Large intestine (tissue), 3 donors: ENCODE measurements around the gene FGF14. TPM values are rescaled to one million over a fixed set of nuclear protein-coding genes. Genes with fewer than 3 reads are reported as not detected.
A peak's percentile ranks its signal among the peaks of the same experiment; 100 is the strongest.

ENCODE experiments used
- DNase-seq, 2 donors: peaks; one replicate each; pipeline versions ENCODE4 v3.0.0 to v3.0.0-alpha.2; 2013
- H3K27ac ChIP-seq: one replicate; pipeline ENCODE4 v1.5.1; 2013; ENCODE audit warnings: low read length
- H3K27me3 ChIP-seq: 2 replicates; pipeline ENCODE4 v1.6.1; 2013; ENCODE audit warnings: low read length; ENCODE audit not compliant: control insufficient read depth, insufficient read depth
- H3K36me3 ChIP-seq: 2 replicates; pipeline ENCODE4 v1.6.1; 2013; ENCODE audit warnings: low read length; ENCODE audit not compliant: control insufficient read depth, insufficient read depth
- H3K4me1 ChIP-seq: one replicate; pipeline ENCODE4 v1.6.1; 2013; ENCODE audit warnings: low read length; ENCODE audit not compliant: control insufficient read depth, insufficient read depth
- H3K4me3 ChIP-seq: one replicate; pipeline ENCODE4 v1.5.1; 2013; ENCODE audit warnings: low read length
- H3K9me3 ChIP-seq: one replicate; pipeline ENCODE4 v1.6.1; 2013; ENCODE audit warnings: mild to moderate bottlenecking, low read depth, low read length, moderate library complexity; ENCODE audit not compliant: control insufficient read depth
- WGBS: methylation state at CpG from one replicate; pipeline ENCODE4 v1.1.5; 2013; ENCODE audit warnings: low lambda C conversion rate; ENCODE audit not compliant: insufficient coverage; 5-methylcytosine and 5-hydroxymethylcytosine counted together
- polyA plus RNA-seq: library from polyadenylated mRNA; unstranded; fragments of 120-200 nt; gene quantifications from one replicate; pipeline ENCODE4 v1.2.1, GENCODE V29; 2013

The FGF14 gene
- polyA plus RNA-seq, 1 donor, result 2.1 TPM

- DNase-seq, result no peak
- WGBS, result 86% methylated on average over 1 of the region's 1 CpG
- Histone ChIP-seq H3K36me3 (no peaks in the 10 kb centered on the region), H3K4me3 (no peak overlapping the region), H3K27me3 (no peaks in the 10 kb centered on the region), H3K4me1 (no peaks in the 10 kb centered on the region), H3K27ac (no peak overlapping the region), H3K9me3 (no peaks in the 10 kb centered on the region)
Measured at GRCh38 chr13:102328909-102329308, 72.9 kb downstream of the FGF14 start.

GRCh38 chr13:102327119-102327617 is 74.7 kb downstream of the FGF14 start:
- Histone ChIP-seq H3K36me3 (no peaks in the 10 kb centered on the region), H3K4me3 (no peak overlapping the region), H3K27me3 (no peaks in the 10 kb centered on the region), H3K27ac (no peak overlapping the region), H3K4me1 (no peaks in the 10 kb centered on the region), H3K9me3 (no peaks in the 10 kb centered on the region)
- no CpG with 5 or more reads among the region's 3 CpGs for WGBS
- no peak for DNase-seq

- H3K4me3 ChIP-seq, result no peak overlapping the region
- no peak for DNase-seq
- H3K36me3 ChIP-seq, result no peaks in the 10 kb centered on the region
- H3K27ac ChIP-seq, result no peak overlapping the region
- H3K4me1 ChIP-seq, result no peaks in the 10 kb centered on the region
- H3K9me3 ChIP-seq, result no peaks in the 10 kb centered on the region
- WGBS, result 94% methylated on average over 2 of the region's 2 CpGs
- H3K27me3 ChIP-seq, result no peaks in the 10 kb centered on the region
Measured at GRCh38 chr13:102326381-102327118, 75.3 kb downstream of the FGF14 start.

- Histone ChIP-seq H3K27me3 (no peaks in the 10 kb centered on the region), H3K4me1 (no peaks in the 10 kb centered on the region), H3K27ac (no peak overlapping the region), H3K4me3 (no peak overlapping the region), H3K36me3 (no peaks in the 10 kb centered on the region), H3K9me3 (no peaks in the 10 kb centered on the region)
- 43% methylated on average over 3 of the region's 5 CpGs for WGBS
- DNase-seq, result no peak
Measured at GRCh38 chr13:102325321-102325720, 76.5 kb downstream of the FGF14 start.

GRCh38 chr13:102323505-102323904 is 78.3 kb downstream of the FGF14 start:
- DNase-seq, result no peak
- H3K27ac ChIP-seq, result no peak overlapping the region
- no peaks in the 10 kb centered on the region for H3K36me3 ChIP-seq
- no peaks in the 10 kb centered on the region for H3K9me3 ChIP-seq
- no peak overlapping the region for H3K4me3 ChIP-seq
- H3K4me1 ChIP-seq, result no peaks in the 10 kb centered on the region
- no CpG with 5 or more reads among the region's 1 CpG for WGBS
- H3K27me3 ChIP-seq, result no peaks in the 10 kb centered on the region

- Histone ChIP-seq H3K27ac (no peak overlapping the region), H3K9me3 (no peaks in the 10 kb centered on the region), H3K4me3 (no peak overlapping the region), H3K27me3 (no peaks in the 10 kb centered on the region), H3K4me1 (no peaks in the 10 kb centered on the region), H3K36me3 (no peaks in the 10 kb centered on the region)
- WGBS, result 86% methylated on average over 1 of the region's 1 CpG
- no peak for DNase-seq
Measured at GRCh38 chr13:102323012-102323411, 78.8 kb downstream of the FGF14 start.

GRCh38 chr13:102322211-102322610 is 79.6 kb downstream of the FGF14 start:
- H3K27ac ChIP-seq, result no peak overlapping the region
- WGBS, result no CpG with 5 or more reads among the region's 3 CpGs
- no peaks in the 10 kb centered on the region for H3K27me3 ChIP-seq

GRCh38 chr13:102318233-102318632 is 83.6 kb downstream of the FGF14 start:
- DNase-seq, result no peak
- WGBS, result 100% methylated on average over 1 of the region's 5 CpGs
- Histone ChIP-seq H3K9me3 (no peaks in the 10 kb centered on the region), H3K27me3 (no peaks in the 10 kb centered on the region), H3K36me3 (no peaks in the 10 kb centered on the region), H3K4me1 (no peaks in the 10 kb centered on the region), H3K4me3 (no peak overlapping the region), H3K27ac (no peak overlapping the region)

More at GRCh38 chr13:102322211-102322610, 79.6 kb downstream of the FGF14 start:
- Histone ChIP-seq H3K9me3 (no peaks in the 10 kb centered on the region), H3K4me1 (no peaks in the 10 kb centered on the region), H3K4me3 (no peak overlapping the region), H3K36me3 (no peaks in the 10 kb centered on the region)
- DNase-seq, result no peak

- Histone ChIP-seq H3K36me3 (no peaks in the 10 kb centered on the region), H3K4me3 (no peak overlapping the region), H3K9me3 (no peaks in the 10 kb centered on the region), H3K4me1 (no peaks in the 10 kb centered on the region), H3K27me3 (no peaks in the 10 kb centered on the region), H3K27ac (no peak overlapping the region)
- peak; percentile 3 to 5 for DNase-seq
- WGBS, result no CpG with 5 or more reads among the region's 2 CpGs
Measured at GRCh38 chr13:102317593-102317992, 84.3 kb downstream of the FGF14 start.

GRCh38 chr13:102316732-102317131 is 85.1 kb downstream of the FGF14 start:
- WGBS, result 100% methylated on average over 1 of the region's 3 CpGs
- Histone ChIP-seq H3K36me3 (no peaks in the 10 kb centered on the region), H3K27me3 (no peaks in the 10 kb centered on the region), H3K9me3 (no peaks in the 10 kb centered on the region), H3K4me3 (no peak overlapping the region), H3K4me1 (no peaks in the 10 kb centered on the region), H3K27ac (no peak overlapping the region)
- no peak for DNase-seq

GRCh38 chr13:102312841-102313240 is 89.0 kb downstream of the FGF14 start:
- WGBS, result no CpG with 5 or more reads among the region's 4 CpGs

More at GRCh38 chr13:102312841-102313240, 89.0 kb downstream of the FGF14 start:
- no peak overlapping the region for H3K27ac ChIP-seq
- H3K36me3 ChIP-seq, result no peaks in the 10 kb centered on the region
- H3K27me3 ChIP-seq, result no peaks in the 10 kb centered on the region
- no peaks in the 10 kb centered on the region for H3K9me3 ChIP-seq
- no peak for DNase-seq
- H3K4me3 ChIP-seq, result no peak overlapping the region
- no peaks in the 10 kb centered on the region for H3K4me1 ChIP-seq
